ENCODE measurements around the gene PTPN22. TPM values are rescaled to one million over a fixed set of nuclear protein-coding genes. Genes with fewer than 3 reads are reported as not detected.

Gene PTPN22
- total and polyA plus RNA-seq, 3 donors from 2014 or later: 0.39 to 1.6 (median 1.4) TPM

DNA sequence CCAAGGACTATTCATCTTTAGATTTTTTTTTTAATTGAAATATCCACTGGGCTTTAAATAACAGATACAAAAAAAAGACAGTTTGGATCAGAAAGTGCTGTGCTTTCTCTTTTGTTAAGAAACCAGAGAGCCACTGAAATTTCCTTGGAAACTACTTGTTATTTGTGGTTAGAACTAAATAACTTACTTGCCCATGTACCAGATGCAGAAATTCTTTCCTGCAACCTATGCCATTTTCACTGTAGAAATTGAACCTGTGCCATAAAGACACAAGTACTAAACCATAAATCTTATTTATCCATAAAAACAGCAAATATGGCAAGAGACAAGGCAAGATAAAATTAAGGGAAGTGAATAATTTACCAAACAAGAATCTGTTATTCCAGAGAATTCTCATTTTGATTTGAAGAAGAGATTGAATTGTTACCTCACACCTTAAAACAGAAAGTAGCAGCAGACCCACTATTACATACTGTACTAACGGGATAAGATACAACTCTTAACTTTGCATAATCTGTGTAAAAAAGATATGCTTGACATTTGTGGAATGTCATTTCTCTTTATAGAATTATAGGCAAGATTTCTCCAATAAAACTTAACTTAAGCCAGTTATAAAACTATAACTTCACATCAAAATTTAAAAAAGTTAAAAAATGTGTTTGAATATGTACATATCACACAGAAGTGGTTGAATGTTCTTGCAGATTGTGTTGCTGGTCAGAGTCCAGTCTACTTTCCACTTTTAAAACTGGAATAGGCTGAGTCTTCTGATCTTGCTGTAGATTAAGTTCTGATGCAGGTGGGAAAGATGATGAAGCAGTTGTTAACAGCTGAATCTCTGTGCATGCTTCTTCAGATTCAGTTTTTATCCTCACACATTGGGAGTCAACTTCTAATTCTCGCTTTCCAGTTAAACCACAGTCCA lies 105.9 kb downstream of the PTPN22 start:
- 88 to 90% methylated on average over 2 of the region's 2 CpGs for WGBS, 2 donors
- intact Hi-C loops (cut with DNase I; ENCODE audit: low total_unique reads): no loop called here
- no peak for DNase-seq
- Histone ChIP-seq H3K27me3 (no peaks in the 10 kb centered on the region), H3K4me3 (no peak overlapping the region), H3K4me1 (no peaks in the 10 kb centered on the region), H3K27ac (no peak overlapping the region), H3K9me3 (no peaks in the 10 kb centered on the region), H3K36me3 (ENCODE audit: low read depth, missing control alignments) (no peaks in the 10 kb centered on the region)
- no peak for TF ChIP-seq CTCF (IDR thresholded peaks at IDR 0.05)
- no peak for TF ChIP-seq POLR2A (IDR thresholded peaks at IDR 0.05)

Other genes with a start within 250 kb of the PTPN22 start
- 10 to 100 TPM; 29.2 to 46.4 TPM for gene PHTF1, start 112.2 kb downstream of the PTPN22 start, total RNA-seq
- gene PHTF1, start 112.2 kb downstream of the PTPN22 start, polyA plus RNA-seq (ENCODE audit: insufficient read depth, low read depth, low replicate concordance): 61.7 TPM
- gene RSBN1, start 59.2 kb downstream of the PTPN22 start, total RNA-seq: 10 to 100 TPM; 28.5 to 32.5 TPM
- gene RSBN1, start 59.2 kb downstream of the PTPN22 start, polyA plus RNA-seq (ENCODE audit: insufficient read depth, low read depth, low replicate concordance): 27.5 TPM
- gene BCL2L15, start 15.9 kb upstream of the PTPN22 start, total RNA-seq: under 1 TPM; 0.68 to 0.87 TPM
- 2.3 TPM for gene BCL2L15, start 15.9 kb upstream of the PTPN22 start, polyA plus RNA-seq (ENCODE audit: insufficient read depth, low read depth, low replicate concordance)
- gene AP4B1, start 33.1 kb upstream of the PTPN22 start, total RNA-seq: 10 to 100 TPM; 23.4 to 49.6 TPM
- 28.2 TPM for gene AP4B1, start 33.1 kb upstream of the PTPN22 start, polyA plus RNA-seq (ENCODE audit: insufficient read depth, low read depth, low replicate concordance)
- 1 to 10 TPM; 7.7 to 8.3 TPM for gene DCLRE1B, start 33.6 kb upstream of the PTPN22 start, total RNA-seq
- gene DCLRE1B, start 33.6 kb upstream of the PTPN22 start, polyA plus RNA-seq (ENCODE audit: insufficient read depth, low read depth, low replicate concordance): 6.7 TPM
- 100 to 1,000 TPM; 102 to 128 TPM for gene HIPK1, start 57.6 kb upstream of the PTPN22 start, total RNA-seq
- gene HIPK1, start 57.6 kb upstream of the PTPN22 start, polyA plus RNA-seq (ENCODE audit: insufficient read depth, low read depth, low replicate concordance): 116 TPM
- 1 to 10 TPM; 4.6 to 8.5 TPM for gene OLFML3, start 107.8 kb upstream of the PTPN22 start, total RNA-seq
- 51.7 TPM for gene OLFML3, start 107.8 kb upstream of the PTPN22 start, polyA plus RNA-seq (ENCODE audit: insufficient read depth, low read depth, low replicate concordance)

All from testis (tissue), 3 donors.